ENCODE data around the gene RNF186.

Gene RNF186

GRCh38 chr1:19768353-19769210 is 46.5 kb downstream of the RNF186 start (continued):
- TF ChIP-seq ZC3H10 (CRISPR knock-in tag; IDR thresholded peaks at IDR 0.05) (no peak), ZFP3 (CRISPR knock-in tag; IDR thresholded peaks at IDR 0.05) (no peak), ZNF70 (CRISPR knock-in tag; IDR thresholded peaks at IDR 0.05) (no peak)

DNA sequence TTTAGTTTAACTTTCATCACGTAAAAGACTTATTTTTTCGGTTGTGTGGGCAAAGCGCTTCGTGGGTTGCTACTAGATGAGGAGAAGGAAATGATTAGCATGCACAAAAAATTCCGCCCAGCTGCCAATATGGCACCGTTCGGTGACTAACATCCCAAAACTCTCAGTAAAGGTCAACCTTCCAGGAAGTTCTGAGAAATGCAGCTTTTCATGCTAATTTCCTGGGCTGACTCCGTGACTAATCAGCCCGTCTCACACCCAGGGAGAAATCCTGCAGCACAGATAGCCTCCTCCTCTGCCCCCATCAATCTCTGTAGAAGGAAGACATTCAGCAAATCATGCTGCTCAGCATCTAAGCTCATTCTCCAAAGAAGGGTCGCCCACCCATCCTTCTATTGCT is 49.5 kb downstream of the RNF186 start:
- peak; percentile 84 for ATAC-seq
- TF ChIP-seq ZNF70 (CRISPR knock-in tag; IDR thresholded peaks at IDR 0.05) (no peak), POU6F1 (CRISPR knock-in tag; IDR thresholded peaks at IDR 0.05; ENCODE audit: borderline replicate concordance, low read depth) (no peak), ARNTL (CRISPR knock-in tag; IDR thresholded peaks at IDR 0.05; ENCODE audit: borderline replicate concordance, low read depth) (no peak), TOX (CRISPR knock-in tag; IDR thresholded peaks at IDR 0.05; ENCODE audit: borderline replicate concordance) (no peak), CSDC2 (CRISPR knock-in tag; IDR thresholded peaks at IDR 0.05) (no peak)

DNA sequence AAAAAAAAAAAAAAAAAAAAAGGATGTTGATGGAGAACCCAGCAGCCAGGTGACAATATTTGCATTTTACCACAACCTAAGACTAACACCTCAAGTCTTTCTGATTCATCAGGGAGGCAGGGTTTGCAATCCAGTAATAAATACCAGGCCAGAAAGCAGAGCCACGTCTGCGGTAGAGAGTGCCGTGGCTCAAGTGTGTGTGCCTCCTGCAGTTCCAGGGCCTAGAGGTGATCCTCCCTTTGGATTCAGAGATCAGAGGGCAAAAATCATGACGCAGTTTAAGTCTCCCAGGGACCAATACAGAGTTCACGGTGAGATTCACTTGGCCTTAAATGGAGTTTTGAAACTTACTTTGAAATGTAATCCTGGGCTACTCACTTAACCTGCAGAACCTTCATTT is 50.2 kb downstream of the RNF186 start:
- no peak for TF ChIP-seq ZNF565 (CRISPR knock-in tag; conservative IDR thresholded peaks at IDR 0.05; ENCODE audit: low read depth)
- TF ChIP-seq CSDC2 (CRISPR knock-in tag; IDR thresholded peaks at IDR 0.05): no peak
- TF ChIP-seq SNAI2 (CRISPR knock-in tag; IDR thresholded peaks at IDR 0.05): no peak
- TF ChIP-seq PPARA (CRISPR knock-in tag; IDR thresholded peaks at IDR 0.05; ENCODE audit: borderline replicate concordance): no peak
- TF ChIP-seq ESRRG (CRISPR knock-in tag; IDR thresholded peaks at IDR 0.05): no peak
- TF ChIP-seq TOX (CRISPR knock-in tag; IDR thresholded peaks at IDR 0.05; ENCODE audit: borderline replicate concordance): no peak
- TF ChIP-seq, protein P1, sequence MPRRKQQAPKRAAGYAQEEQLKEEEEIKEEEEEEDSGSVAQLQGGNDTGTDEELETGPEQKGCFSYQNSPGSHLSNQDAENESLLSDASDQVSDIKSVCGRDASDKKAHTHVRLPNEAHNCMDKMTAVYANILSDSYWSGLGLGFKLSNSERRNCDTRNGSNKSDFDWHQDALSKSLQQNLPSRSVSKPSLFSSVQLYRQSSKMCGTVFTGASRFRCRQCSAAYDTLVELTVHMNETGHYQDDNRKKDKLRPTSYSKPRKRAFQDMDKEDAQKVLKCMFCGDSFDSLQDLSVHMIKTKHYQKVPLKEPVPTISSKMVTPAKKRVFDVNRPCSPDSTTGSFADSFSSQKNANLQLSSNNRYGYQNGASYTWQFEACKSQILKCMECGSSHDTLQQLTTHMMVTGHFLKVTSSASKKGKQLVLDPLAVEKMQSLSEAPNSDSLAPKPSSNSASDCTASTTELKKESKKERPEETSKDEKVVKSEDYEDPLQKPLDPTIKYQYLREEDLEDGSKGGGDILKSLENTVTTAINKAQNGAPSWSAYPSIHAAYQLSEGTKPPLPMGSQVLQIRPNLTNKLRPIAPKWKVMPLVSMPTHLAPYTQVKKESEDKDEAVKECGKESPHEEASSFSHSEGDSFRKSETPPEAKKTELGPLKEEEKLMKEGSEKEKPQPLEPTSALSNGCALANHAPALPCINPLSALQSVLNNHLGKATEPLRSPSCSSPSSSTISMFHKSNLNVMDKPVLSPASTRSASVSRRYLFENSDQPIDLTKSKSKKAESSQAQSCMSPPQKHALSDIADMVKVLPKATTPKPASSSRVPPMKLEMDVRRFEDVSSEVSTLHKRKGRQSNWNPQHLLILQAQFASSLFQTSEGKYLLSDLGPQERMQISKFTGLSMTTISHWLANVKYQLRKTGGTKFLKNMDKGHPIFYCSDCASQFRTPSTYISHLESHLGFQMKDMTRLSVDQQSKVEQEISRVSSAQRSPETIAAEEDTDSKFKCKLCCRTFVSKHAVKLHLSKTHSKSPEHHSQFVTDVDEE (CRISPR knock-in tag; IDR thresholded peaks at IDR 0.05): no peak
- no peak for TF ChIP-seq RARB (CRISPR knock-in tag; IDR thresholded peaks at IDR 0.05)
- TF ChIP-seq GLIS3 (CRISPR knock-in tag; IDR thresholded peaks at IDR 0.05): no peak
- TF ChIP-seq ARNTL (CRISPR knock-in tag; IDR thresholded peaks at IDR 0.05; ENCODE audit: borderline replicate concordance, low read depth): no peak
- TF ChIP-seq ZFP3 (CRISPR knock-in tag; IDR thresholded peaks at IDR 0.05): no peak
- TF ChIP-seq BACH2 (CRISPR knock-in tag; IDR thresholded peaks at IDR 0.05; ENCODE audit: borderline replicate concordance): no peak
- no peak for TF ChIP-seq ISL1 (CRISPR knock-in tag; IDR thresholded peaks at IDR 0.05)
- ATAC-seq: no peak

Measured in SK-N-SH treated with all-trans-retinoic acid at 6 μM for 48 hours (cell line).